Testis (tissue), 3 donors: ENCODE results near the gene TAAR1. TPM values are rescaled to one million over a fixed set of nuclear protein-coding genes. Genes with fewer than 3 reads are reported as not detected.
"Not testable (repeated sequence)": the region's sequence is repeated elsewhere in the genome, so short reads cannot be mapped to it uniquely, and the experiment has no call there.

Source experiments
- DNase-seq: peaks from one replicate; pipeline ENCODE4 v3.0.0-alpha.2; 2019
- H3K27ac ChIP-seq, 2 donors: fragments of 200-600 bp; sonication (generic); one replicate each; pipeline ENCODE4 v1.5.1; 2019
- H3K27me3 ChIP-seq: fragments of 200-600 bp; sonication (generic); one replicate; pipeline ENCODE4 v1.5.1; 2019
- H3K36me3 ChIP-seq: fragments of 200-600 bp; sonication (generic); one replicate; pipeline ENCODE4 v1.5.1; 2017; ENCODE audit warnings: low read depth; ENCODE audit errors: missing control alignments
- H3K4me1 ChIP-seq: fragments of 200-600 bp; sonication (generic); one replicate; pipeline ENCODE4 v1.5.1; 2019
- H3K4me3 ChIP-seq, 2 donors: fragments of 200-600 bp; sonication (generic); one replicate each; pipeline ENCODE4 v1.5.1; 2017 to 2019
- H3K9me3 ChIP-seq: fragments of 200-600 bp; sonication (generic); one replicate; pipeline ENCODE4 v1.5.1; 2017
- CTCF ChIP-seq, 3 experiments: fragments of 450-650 bp in 2 of 3; fragments of 200-600 bp in 1 of 3; sonication (generic) in 1 of 3; IDR thresholded peaks; one replicate each; pipeline ENCODE4 v1.5.1; 2016 to 2019; ENCODE audit warnings: antibody characterized with exemption in 3 of 3, mild to moderate bottlenecking in 2 of 3, moderate library complexity in 1 of 3
- POLR2A ChIP-seq: fragments of 450-650 bp; IDR thresholded peaks from one replicate; pipeline ENCODE4 v1.6.1; 2017; ENCODE audit warnings: antibody characterized with exemption, mild to moderate bottlenecking, moderate library complexity
- WGBS, 2 donors: methylation state at CpG; one replicate each; pipeline ENCODE4 v1.1.5; 2018; 5-methylcytosine and 5-hydroxymethylcytosine counted together
- intact Hi-C: fragments of 100-400 bp; cut with DNase I; formaldehyde crosslinking; loops from one replicate; pipeline ENCODE4 v1.15.1; 2023; ENCODE audit warnings: low total_unique reads
- polyA plus RNA-seq: library from polyadenylated mRNA; stranded (reverse); fragments of 350-450 nt; fragmentation: Illumina TruSeq; extraction: RNeasy Lipid Tissue Mini Kit (QIAGEN cat#74804); gene quantifications from one replicate; pipeline ENCODE4 v1.2.3, GENCODE V29; 2014; ENCODE audit warnings: low read depth, low replicate concordance; ENCODE audit not compliant: insufficient read depth
- total RNA-seq, 2 donors: library from RNA; depleted of rRNA; stranded (reverse); fragments of >200 nt; gene quantifications; one replicate each; pipeline ENCODE4 v1.2.3, GENCODE V29; 2016

The TAAR1 gene
- total and polyA plus RNA-seq, 3 donors from 2014 or later = not detected

DNA sequence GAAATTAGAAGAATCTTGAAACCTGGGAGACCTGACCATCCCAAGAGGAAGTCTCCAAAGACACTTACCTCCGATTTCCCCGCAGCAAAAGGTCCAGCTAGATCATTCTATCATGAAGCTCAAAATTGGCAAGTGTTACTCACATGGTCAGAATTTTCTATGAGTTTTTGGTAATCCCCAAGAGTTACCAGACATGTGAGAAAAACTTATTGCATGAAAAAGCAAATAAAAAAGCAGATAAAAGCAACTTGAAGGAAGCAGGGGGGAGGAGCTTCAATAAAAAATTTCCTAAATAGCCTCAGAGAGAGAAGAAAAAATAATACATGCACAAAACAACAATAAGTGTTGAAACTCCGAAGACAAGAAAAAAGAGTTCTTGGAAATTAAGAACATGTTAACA is 27.5 kb upstream of the TAAR1 start:
- H3K9me3 ChIP-seq = no peaks in the 10 kb centered on the region
- H3K4me3 ChIP-seq = no peak overlapping the region
- no peaks in the 10 kb centered on the region for H3K4me1 ChIP-seq
- TF ChIP-seq POLR2A (no peak), CTCF (IDR thresholded peaks at IDR 0.05) (no peak)
- DNase-seq = no peak
- 93 to 94% methylated on average over 3 of the region's 3 CpGs for WGBS, 2 donors
- H3K27ac ChIP-seq = no peak overlapping the region
- no peaks in the 10 kb centered on the region for H3K27me3 ChIP-seq
- intact Hi-C loops = no loop called here
- no peaks in the 10 kb centered on the region for H3K36me3 ChIP-seq

GRCh38 chr6:132685009-132685408 is 26.0 kb upstream of the TAAR1 start:
- intact Hi-C loops = no loop called here
- Histone ChIP-seq H3K4me1 (no peaks in the 10 kb centered on the region), H3K36me3 (no peaks in the 10 kb centered on the region), H3K27me3 (no peaks in the 10 kb centered on the region), H3K9me3 (no peaks in the 10 kb centered on the region), H3K4me3 (no peak overlapping the region), H3K27ac (no peak overlapping the region)
- WGBS, 2 donors = 86 to 92% methylated on average over 3 of the region's 3 CpGs
- TF ChIP-seq CTCF (IDR thresholded peaks at IDR 0.05) = no peak
- no peak for TF ChIP-seq POLR2A
- DNase-seq = no peak

DNA sequence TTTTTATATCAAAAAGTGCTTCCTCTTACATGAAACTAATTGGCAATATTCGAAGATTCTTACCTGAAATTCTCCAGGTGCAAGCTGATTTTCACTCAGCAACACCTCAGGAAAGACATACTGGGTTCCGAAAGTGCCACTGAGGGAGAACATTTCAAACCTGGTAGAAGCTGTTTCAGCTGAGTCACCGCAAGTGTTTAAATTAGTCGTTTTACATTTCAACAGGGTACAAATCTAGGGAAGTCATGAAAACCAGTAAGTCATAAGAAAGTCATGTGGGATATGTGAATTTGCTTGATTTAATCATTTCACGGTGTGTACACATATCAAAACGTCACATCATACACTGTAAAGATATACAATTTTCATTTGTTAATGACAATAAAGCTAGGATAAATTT is 25.3 kb upstream of the TAAR1 start:
- 87 to 89% methylated on average over 6 of the region's 6 CpGs for WGBS, 2 donors
- Histone ChIP-seq H3K27me3 (no peaks in the 10 kb centered on the region), H3K9me3 (no peaks in the 10 kb centered on the region), H3K4me1 (no peaks in the 10 kb centered on the region), H3K36me3 (no peaks in the 10 kb centered on the region), H3K4me3 (no peak overlapping the region), H3K27ac (no peak overlapping the region)
- DNase-seq = no peak
- no peak for TF ChIP-seq POLR2A
- TF ChIP-seq CTCF (IDR thresholded peaks at IDR 0.05) = no peak
- intact Hi-C loops = no loop called here

GRCh38 chr6:132683543-132683942 is 24.6 kb upstream of the TAAR1 start:
- Histone ChIP-seq H3K27me3 (no peaks in the 10 kb centered on the region), H3K4me3 (no peak overlapping the region), H3K36me3 (no peaks in the 10 kb centered on the region), H3K27ac (no peak overlapping the region), H3K4me1 (no peaks in the 10 kb centered on the region), H3K9me3 (no peaks in the 10 kb centered on the region)
- intact Hi-C loops = no loop called here
- TF ChIP-seq CTCF (IDR thresholded peaks at IDR 0.05) (no peak), POLR2A (no peak)
- DNase-seq = no peak
- 67 to 77% methylated on average over 6 of the region's 6 CpGs for WGBS, 2 donors

DNA sequence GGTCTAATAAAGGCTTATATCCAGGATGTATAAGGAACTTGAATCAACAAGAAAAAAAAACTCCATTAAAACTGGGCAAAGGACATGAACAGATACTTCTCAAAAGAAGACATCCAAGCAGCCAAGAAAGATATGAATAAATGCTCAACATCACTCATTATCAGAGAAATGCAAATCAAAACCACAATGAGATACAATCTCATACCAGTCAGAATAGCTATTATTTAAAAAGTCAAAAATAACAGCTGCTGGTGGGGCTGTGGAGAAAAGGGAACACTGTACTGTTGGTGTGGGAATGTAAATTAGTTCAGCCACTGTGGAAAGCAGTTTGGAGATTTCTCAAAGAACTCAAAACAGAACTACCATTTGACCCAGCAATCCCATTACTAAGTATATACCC is 20.1 kb upstream of the TAAR1 start:
- H3K27me3 ChIP-seq, H3K4me1 ChIP-seq, H3K27ac ChIP-seq, DNase-seq, H3K36me3 ChIP-seq, intact Hi-C loops, H3K4me3 ChIP-seq, H3K9me3 ChIP-seq: not testable (repeated sequence)
